MG63 (cell line): Measurements from ENCODE around the gene RGS11. TPM values are rescaled to one million over a fixed set of nuclear protein-coding genes. Genes with fewer than 3 reads are reported as not detected.

Experiments
- DNase-seq: peaks from one replicate; pipeline ENCODE4 v3.0.0-alpha.2; 2020
- H3K27me3 ChIP-seq: fragments of 250-450 bp; sonication (Bioruptor Pico); 2 replicates; pipeline ENCODE4 v1.5.1; 2020; ENCODE audit warnings: mild to moderate bottlenecking, moderate library complexity
- H3K36me3 ChIP-seq: fragments of 250-450 bp; sonication (Bioruptor Pico); 2 replicates; pipeline ENCODE4 v1.5.1; 2020; ENCODE audit warnings: mild to moderate bottlenecking, moderate library complexity
- H3K4me3 ChIP-seq: fragments of 250-450 bp; sonication (Bioruptor Pico); 2 replicates; pipeline ENCODE4 v1.5.1; 2020; ENCODE audit warnings: mild to moderate bottlenecking, moderate library complexity
- H3K9me3 ChIP-seq: fragments of 250-450 bp; sonication (Bioruptor Pico); 2 replicates; pipeline ENCODE4 v1.5.1; 2020; ENCODE audit warnings: mild to moderate bottlenecking, moderate library complexity
- total RNA-seq: library from RNA; depleted of rRNA; stranded (reverse); fragments of >200 nt; shearing (Covaris generic); gene quantifications from 2 replicates; pipeline ENCODE4 v1.2.3, GENCODE V29; 2014; ENCODE audit warnings: low replicate concordance; rRNA removed

The RGS11 gene
- not detected in 2 replicates for total RNA-seq

GRCh38 chr16:275786-276232, at the start of gene RGS11:
Gene RGS11, minus strand, starts transcription at chr16:275944. Its CDS starts 33 bp downstream, at chr16:275911.
- H3K36me3 ChIP-seq, result no peaks in the 10 kb centered on the region
- no peak for DNase-seq
- H3K9me3 ChIP-seq, result no peaks in the 10 kb centered on the region
- peaks cover 2% of the 10 kb centered on the region for H3K27me3 ChIP-seq
- no peak within 1 kb of the TSS for H3K4me3 ChIP-seq

GRCh38 chr16:324451-325334, 48.9 kb upstream of the RGS11 start:
- DNase-seq, result no peak
- Histone ChIP-seq H3K9me3 (no peaks in the 10 kb centered on the region), H3K4me3 (no peak overlapping the region), H3K27me3 (no peaks in the 10 kb centered on the region), H3K36me3 (peaks cover 17% of the 10 kb centered on the region)

DNA sequence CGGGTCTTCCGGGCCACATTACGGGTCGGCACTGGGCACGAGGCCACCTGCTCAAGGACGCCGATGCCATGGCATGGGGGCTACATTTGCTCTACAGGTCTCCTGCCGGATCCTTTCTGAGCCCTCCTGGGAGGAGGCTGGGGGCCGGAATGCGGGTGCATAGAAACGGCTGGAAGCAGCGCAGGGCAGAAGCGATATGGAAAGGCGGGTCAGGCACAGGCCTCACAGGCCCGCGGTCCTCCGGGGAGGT, 48.4 kb upstream of the RGS11 start:
- Histone ChIP-seq H3K4me3 (no peak overlapping the region), H3K9me3 (no peaks in the 10 kb centered on the region), H3K36me3 (peaks cover 19% of the 10 kb centered on the region), H3K27me3 (no peaks in the 10 kb centered on the region)
- no peak for DNase-seq

DNA sequence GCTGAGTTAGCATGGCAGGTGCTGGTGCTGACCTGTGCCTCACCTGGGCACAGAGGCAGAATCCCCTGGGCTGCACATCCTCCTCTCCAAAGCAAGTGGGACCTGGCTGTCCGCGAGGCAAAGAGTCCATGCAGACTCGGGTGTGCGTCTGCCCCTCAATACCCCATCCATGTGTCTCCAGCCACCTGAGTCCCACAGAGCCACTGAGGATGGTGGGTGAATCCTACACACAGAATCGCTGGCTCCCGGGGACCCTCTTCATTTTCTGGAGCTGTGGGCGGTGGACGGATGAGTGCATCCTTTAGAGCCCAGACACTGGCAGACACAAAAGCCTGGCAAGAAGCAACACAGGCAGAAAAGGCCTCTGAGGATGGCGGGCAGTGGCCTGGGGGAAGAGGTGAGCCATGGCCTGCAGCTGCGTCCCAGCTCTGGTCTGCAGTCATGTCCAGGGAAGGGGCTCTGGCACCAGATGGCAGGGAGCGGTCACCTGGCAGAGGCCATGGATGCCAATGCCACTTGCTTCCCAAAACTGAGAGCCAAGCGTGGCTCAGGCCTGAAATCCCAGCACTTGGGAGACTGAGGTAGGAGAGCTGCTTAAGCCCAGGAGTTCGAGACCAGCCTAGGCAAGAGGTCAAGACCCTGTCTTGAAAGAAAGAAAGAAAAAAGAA, 46.9 kb upstream of the RGS11 start:
- H3K4me3 ChIP-seq, result no peak overlapping the region
- no peaks in the 10 kb centered on the region for H3K27me3 ChIP-seq
- no peak for DNase-seq
- no peaks in the 10 kb centered on the region for H3K9me3 ChIP-seq
- H3K36me3 ChIP-seq, result peaks cover 33% of the 10 kb centered on the region

DNA sequence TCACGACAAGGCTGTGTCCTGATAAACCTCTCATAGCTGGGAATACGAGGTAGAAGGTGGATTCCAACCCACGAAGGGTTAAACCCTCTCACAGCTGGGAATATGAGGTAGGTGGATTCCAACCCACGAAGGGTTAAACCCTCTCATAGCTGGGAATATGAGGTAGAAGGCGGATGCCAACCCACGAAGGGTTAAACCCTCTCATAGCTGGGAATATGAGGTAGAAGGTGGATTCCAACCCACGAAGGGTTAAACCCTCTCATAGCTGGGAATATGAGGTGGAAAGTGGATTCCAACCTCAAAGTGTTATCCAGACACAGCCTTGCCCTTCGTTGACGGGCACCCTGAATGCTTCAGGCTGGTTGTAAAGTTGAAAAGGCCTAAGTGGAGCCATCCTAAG, 45.8 kb upstream of the RGS11 start:
- Histone ChIP-seq H3K9me3 (no peaks in the 10 kb centered on the region), H3K27me3 (no peaks in the 10 kb centered on the region), H3K36me3 (peaks cover 35% of the 10 kb centered on the region), H3K4me3 (no peak overlapping the region)
- no peak for DNase-seq

- no peaks in the 10 kb centered on the region for H3K9me3 ChIP-seq
- no peak for DNase-seq
- no peak overlapping the region for H3K4me3 ChIP-seq
- no peaks in the 10 kb centered on the region for H3K27me3 ChIP-seq
- H3K36me3 ChIP-seq, result peaks cover 30% of the 10 kb centered on the region
Observed at GRCh38 chr16:320206-320605, 44.5 kb upstream of the RGS11 start.

- no peak for DNase-seq
- Histone ChIP-seq H3K9me3 (no peaks in the 10 kb centered on the region), H3K36me3 (peaks cover 40% of the 10 kb centered on the region), H3K27me3 (no peaks in the 10 kb centered on the region), H3K4me3 (no peak overlapping the region)
Observed at GRCh38 chr16:318628-319027, 42.9 kb upstream of the RGS11 start.

- H3K36me3 ChIP-seq, result peaks cover 50% of the 10 kb centered on the region
- DNase-seq, result no peak
- H3K9me3 ChIP-seq, result no peaks in the 10 kb centered on the region
- H3K27me3 ChIP-seq, result no peaks in the 10 kb centered on the region
- no peak overlapping the region for H3K4me3 ChIP-seq
Observed at GRCh38 chr16:317583-317982, 41.8 kb upstream of the RGS11 start.

DNA sequence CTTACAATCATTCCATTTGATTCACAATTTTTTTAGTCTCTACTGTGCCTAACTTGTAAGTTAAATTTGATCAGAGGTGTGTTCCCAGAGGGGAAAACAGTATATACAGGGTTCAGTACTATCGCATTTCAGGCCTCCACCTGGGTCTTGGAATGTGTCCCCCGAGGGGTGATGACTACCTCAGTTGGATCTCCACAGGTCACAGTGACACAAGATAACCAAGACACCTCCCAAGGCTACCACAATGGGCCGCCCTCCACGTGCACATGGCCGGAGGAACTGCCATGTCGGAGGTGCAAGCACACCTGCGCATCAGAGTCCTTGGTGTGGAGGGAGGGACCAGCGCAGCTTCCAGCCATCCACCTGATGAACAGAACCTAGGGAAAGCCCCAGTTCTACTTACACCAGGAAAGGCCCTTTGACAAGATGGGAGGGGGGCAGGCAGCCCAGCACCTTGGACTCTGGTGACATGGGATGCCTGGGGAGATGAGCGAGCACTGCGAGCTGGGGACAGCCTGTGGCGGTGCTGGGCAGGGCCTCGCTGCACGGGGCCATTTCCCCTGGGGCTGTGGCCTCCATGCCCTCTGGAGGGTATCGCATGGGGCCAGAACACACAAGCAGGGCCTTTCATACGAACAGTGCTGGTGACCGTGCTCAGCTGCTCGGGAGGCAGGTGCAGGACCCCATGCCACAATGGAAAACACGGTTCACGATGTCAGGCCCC, 41.2 kb upstream of the RGS11 start:
- H3K9me3 ChIP-seq, result no peaks in the 10 kb centered on the region
- no peak for DNase-seq
- H3K27me3 ChIP-seq, result no peaks in the 10 kb centered on the region
- no peak overlapping the region for H3K4me3 ChIP-seq
- H3K36me3 ChIP-seq, result peaks cover 56% of the 10 kb centered on the region

- Histone ChIP-seq H3K9me3 (no peaks in the 10 kb centered on the region), H3K36me3 (peaks cover 57% of the 10 kb centered on the region), H3K4me3 (no peak overlapping the region), H3K27me3 (no peaks in the 10 kb centered on the region)
- DNase-seq, result no peak
Observed at GRCh38 chr16:314795-315299, 39.1 kb upstream of the RGS11 start.

- Histone ChIP-seq H3K4me3 (no peak overlapping the region), H3K27me3 (no peaks in the 10 kb centered on the region), H3K9me3 (no peaks in the 10 kb centered on the region), H3K36me3 (peaks cover 59% of the 10 kb centered on the region)
- no peak for DNase-seq
Observed at GRCh38 chr16:314351-314750, 38.6 kb upstream of the RGS11 start.

DNA sequence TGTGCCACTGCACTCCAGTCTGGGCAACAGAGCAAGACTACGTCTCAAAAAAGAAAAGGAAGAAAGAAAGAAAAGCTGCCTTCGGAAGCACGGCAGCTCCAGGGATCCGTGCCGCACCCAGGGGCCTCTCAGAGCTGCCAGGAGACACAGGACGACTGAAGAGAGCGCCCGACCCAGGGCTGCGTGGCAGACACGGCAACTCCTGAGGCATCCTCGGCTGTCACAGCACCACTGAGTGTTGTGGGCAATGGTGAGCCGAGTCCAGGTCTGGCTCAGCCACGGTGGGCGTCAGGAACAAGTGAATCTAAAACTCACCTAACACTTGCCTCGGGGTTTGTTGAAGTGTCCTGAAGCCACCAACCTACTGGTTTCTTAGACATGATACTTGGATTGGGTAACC, 36.0 kb upstream of the RGS11 start:
- no peak for DNase-seq
- H3K27me3 ChIP-seq, result no peaks in the 10 kb centered on the region
- no peaks in the 10 kb centered on the region for H3K9me3 ChIP-seq
- peaks cover 61% of the 10 kb centered on the region for H3K36me3 ChIP-seq
- no peak overlapping the region for H3K4me3 ChIP-seq

GRCh38 chr16:309476-309875, 33.7 kb upstream of the RGS11 start:
- H3K4me3 ChIP-seq, result no peak overlapping the region
- DNase-seq, result no peak

DNA sequence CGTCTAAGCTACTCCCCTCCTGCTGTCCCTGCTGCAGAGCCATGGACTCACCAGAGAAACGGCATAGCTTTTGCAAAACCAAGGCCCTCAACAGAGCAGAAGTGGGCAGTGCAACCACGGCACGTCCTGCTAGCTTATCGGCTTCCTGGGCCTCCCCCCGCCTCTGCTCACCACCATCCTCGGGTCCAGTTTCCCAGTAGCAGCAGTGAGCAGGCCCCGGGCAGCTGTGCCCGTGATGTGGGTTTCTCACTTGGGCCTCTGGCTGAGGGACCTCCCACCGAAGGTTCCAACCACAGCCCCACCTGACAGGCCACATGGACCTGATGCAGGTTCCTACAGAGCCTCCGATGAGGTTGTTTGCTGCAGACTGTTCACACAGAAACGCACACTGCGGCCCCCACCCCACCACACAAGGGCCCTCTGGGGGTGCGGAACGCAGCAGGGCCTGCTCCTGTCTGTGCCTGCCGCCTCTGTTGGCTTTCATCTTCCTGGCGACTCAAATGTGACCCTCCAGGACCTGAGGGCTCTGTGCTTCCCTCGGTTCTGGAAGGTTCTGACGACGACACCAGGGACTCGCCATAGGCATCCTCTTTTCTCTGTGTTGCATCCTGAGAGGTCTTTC, 32.1 kb upstream of the RGS11 start:
- Histone ChIP-seq H3K9me3 (no peaks in the 10 kb centered on the region), H3K4me3 (no peak overlapping the region), H3K36me3 (peaks cover 57% of the 10 kb centered on the region), H3K27me3 (no peaks in the 10 kb centered on the region)
- no peak for DNase-seq

More at GRCh38 chr16:309476-309875, 33.7 kb upstream of the RGS11 start:
- Histone ChIP-seq H3K27me3 (no peaks in the 10 kb centered on the region), H3K36me3 (peaks cover 67% of the 10 kb centered on the region), H3K9me3 (no peaks in the 10 kb centered on the region)

GRCh38 chr16:306911-307370, 31.2 kb upstream of the RGS11 start:
- no peaks in the 10 kb centered on the region for H3K9me3 ChIP-seq
- H3K36me3 ChIP-seq, result peaks cover 58% of the 10 kb centered on the region
- H3K27me3 ChIP-seq, result no peaks in the 10 kb centered on the region
- DNase-seq, result no peak
- H3K4me3 ChIP-seq, result no peak overlapping the region

DNA sequence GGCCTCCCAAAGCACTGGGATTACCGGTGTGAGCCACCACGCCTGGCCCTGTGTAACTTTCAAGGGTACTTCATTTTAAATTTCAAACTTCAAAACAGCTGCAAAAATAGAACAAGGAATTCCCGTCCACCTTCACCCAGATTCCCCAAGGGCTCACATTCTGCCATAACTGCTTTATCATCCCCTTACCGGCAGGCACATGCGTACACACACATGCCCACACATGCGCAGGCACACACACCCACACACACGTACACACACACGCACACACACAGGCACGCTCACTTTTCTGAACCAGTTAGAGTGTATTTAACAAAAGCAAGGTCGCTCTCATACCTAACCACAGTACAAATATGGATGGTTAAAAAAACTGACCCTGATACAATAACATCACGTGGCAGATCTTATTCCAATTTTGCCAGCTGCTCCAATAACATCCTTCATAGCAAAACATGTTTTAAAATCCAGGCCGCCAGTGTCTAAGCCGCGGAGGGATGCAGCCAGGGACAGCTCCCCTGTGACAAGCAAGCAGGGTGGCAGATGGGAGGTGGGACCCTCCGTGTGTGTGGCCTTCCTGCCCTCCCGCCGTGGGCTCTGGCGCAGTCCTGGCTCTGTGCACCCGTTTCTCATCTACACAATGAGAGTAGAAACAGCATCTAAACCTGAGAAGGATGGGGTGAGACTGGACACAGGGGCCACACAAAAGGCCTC, 30.3 kb upstream of the RGS11 start:
- Histone ChIP-seq H3K27me3 (no peaks in the 10 kb centered on the region), H3K4me3 (no peak overlapping the region), H3K9me3 (no peaks in the 10 kb centered on the region), H3K36me3 (peaks cover 55% of the 10 kb centered on the region)
- no peak for DNase-seq
